ENCODE results near the gene ECE1. TPM values are rescaled to one million over a fixed set of nuclear protein-coding genes. Genes with fewer than 3 reads are reported as not detected.

ECE1 gene
- total RNA-seq, 1 experiment from 2014 or later: 82.6 TPM

- H3K36me3 ChIP-seq: no peaks in the 10 kb centered on the region
- H3K27ac ChIP-seq: no peak overlapping the region
- DNase-seq (ENCODE audit: low read depth in 1 of 2, low spot score in 2 of 2): peak in 1 of 2 experiments; percentile 47
- H3K27me3 ChIP-seq (replicated peaks): no peaks in the 10 kb centered on the region
- no peaks in the 10 kb centered on the region for H3K9me3 ChIP-seq (replicated peaks)
- H3K4me3 ChIP-seq: no peak overlapping the region
- peaks cover 61% of the 10 kb centered on the region for H3K4me1 ChIP-seq (replicated peaks)
Observed at GRCh38 chr1:21319447-21320407, 29.5 kb upstream of the ECE1 start.

- Histone ChIP-seq H3K27ac (no peak overlapping the region), H3K4me3 (no peak overlapping the region), H3K9me3 (replicated peaks) (no peaks in the 10 kb centered on the region), H3K27me3 (replicated peaks) (no peaks in the 10 kb centered on the region), H3K36me3 (no peaks in the 10 kb centered on the region), H3K4me1 (replicated peaks) (peaks cover 53% of the 10 kb centered on the region)
- DNase-seq (ENCODE audit: low read depth in 1 of 2, low spot score in 2 of 2): no peak
Observed at GRCh38 chr1:21318714-21319159, 28.5 kb upstream of the ECE1 start.

- H3K9me3 ChIP-seq (replicated peaks): no peaks in the 10 kb centered on the region
- no peak overlapping the region for H3K4me3 ChIP-seq
- no peaks in the 10 kb centered on the region for H3K27me3 ChIP-seq (replicated peaks)
- no peaks in the 10 kb centered on the region for H3K36me3 ChIP-seq
- no peak for DNase-seq (ENCODE audit: low read depth in 1 of 2, low spot score in 2 of 2)
- peaks cover 52% of the 10 kb centered on the region for H3K4me1 ChIP-seq (replicated peaks)
- no peak overlapping the region for H3K27ac ChIP-seq
Observed at GRCh38 chr1:21318057-21318713, 27.9 kb upstream of the ECE1 start.

GRCh38 chr1:21317690-21318043 is 27.4 kb upstream of the ECE1 start:
- no peak overlapping the region for H3K4me3 ChIP-seq
- H3K27ac ChIP-seq: no peak overlapping the region
- no peaks in the 10 kb centered on the region for H3K36me3 ChIP-seq
- DNase-seq (ENCODE audit: low read depth in 1 of 2, low spot score in 2 of 2): no peak
- no peaks in the 10 kb centered on the region for H3K9me3 ChIP-seq (replicated peaks)
- H3K27me3 ChIP-seq (replicated peaks): no peaks in the 10 kb centered on the region
- peaks cover 52% of the 10 kb centered on the region for H3K4me1 ChIP-seq (replicated peaks)

- no peak for DNase-seq (ENCODE audit: low read depth in 1 of 2, low spot score in 2 of 2)
- Histone ChIP-seq H3K36me3 (no peaks in the 10 kb centered on the region), H3K4me3 (no peak overlapping the region), H3K9me3 (replicated peaks) (no peaks in the 10 kb centered on the region), H3K27me3 (replicated peaks) (no peaks in the 10 kb centered on the region), H3K4me1 (replicated peaks) (peaks cover 49% of the 10 kb centered on the region), H3K27ac (no peak overlapping the region)
Observed at GRCh38 chr1:21317035-21317689, 26.9 kb upstream of the ECE1 start.

GRCh38 chr1:21314743-21315396 is 24.6 kb upstream of the ECE1 start:
- no peak for DNase-seq (ENCODE audit: low read depth in 1 of 2, low spot score in 2 of 2)
- no peak overlapping the region for H3K27ac ChIP-seq

GRCh38 chr1:21313886-21314721 is 23.8 kb upstream of the ECE1 start:
- Histone ChIP-seq H3K27ac (no peak overlapping the region), H3K4me1 (replicated peaks) (peaks cover 20% of the 10 kb centered on the region), H3K27me3 (replicated peaks) (no peaks in the 10 kb centered on the region), H3K9me3 (replicated peaks) (0 out of 2 replicates have a peak, but pooled peaks cover 2% of the 10 kb centered on the region), H3K36me3 (no peaks in the 10 kb centered on the region; the same call in 1 of the 2 replicates), H3K4me3 (no peak overlapping the region)
- no peak for DNase-seq (ENCODE audit: low read depth in 1 of 2, low spot score in 2 of 2)

More at GRCh38 chr1:21314743-21315396, 24.6 kb upstream of the ECE1 start:
- H3K9me3 ChIP-seq (replicated peaks): 0 out of 2 replicates have a peak, but pooled peaks cover 2% of the 10 kb centered on the region
- no peaks in the 10 kb centered on the region; the same call in 1 of the 2 replicates for H3K36me3 ChIP-seq
- no peak overlapping the region for H3K4me3 ChIP-seq
- no peaks in the 10 kb centered on the region for H3K27me3 ChIP-seq (replicated peaks)
- H3K4me1 ChIP-seq (replicated peaks): peaks cover 28% of the 10 kb centered on the region

- 0 out of 2 replicates have a peak, but pooled peaks cover 2% of the 10 kb centered on the region for H3K9me3 ChIP-seq (replicated peaks)
- no peak overlapping the region for H3K4me3 ChIP-seq
- H3K36me3 ChIP-seq: no peaks in the 10 kb centered on the region; the same call in 1 of the 2 replicates
- H3K4me1 ChIP-seq (replicated peaks): peaks cover 14% of the 10 kb centered on the region
- no peak overlapping the region for H3K27ac ChIP-seq
- DNase-seq (ENCODE audit: low read depth in 1 of 2, low spot score in 2 of 2): no peak
- H3K27me3 ChIP-seq (replicated peaks): no peaks in the 10 kb centered on the region
Observed at GRCh38 chr1:21313203-21313885, 23.1 kb upstream of the ECE1 start.

GRCh38 chr1:21312407-21312992 is 22.2 kb upstream of the ECE1 start:
- Histone ChIP-seq H3K4me1 (replicated peaks) (peaks cover 14% of the 10 kb centered on the region), H3K4me3 (no peak overlapping the region), H3K27me3 (replicated peaks) (no peaks in the 10 kb centered on the region), H3K36me3 (no peaks in the 10 kb centered on the region; the same call in 1 of the 2 replicates), H3K27ac (no peak overlapping the region), H3K9me3 (replicated peaks) (0 out of 2 replicates have a peak, but pooled peaks cover 2% of the 10 kb centered on the region)
- no peak for DNase-seq (ENCODE audit: low read depth in 1 of 2, low spot score in 2 of 2)

GRCh38 chr1:21311016-21311415 is 20.8 kb upstream of the ECE1 start:
- 0 out of 2 replicates have a peak, but pooled peaks cover 2% of the 10 kb centered on the region for H3K9me3 ChIP-seq (replicated peaks)
- H3K4me3 ChIP-seq: no peak overlapping the region
- DNase-seq (ENCODE audit: low read depth in 1 of 2, low spot score in 2 of 2): no peak
- no peaks in the 10 kb centered on the region for H3K27me3 ChIP-seq (replicated peaks)
- no peaks in the 10 kb centered on the region; the same call in 1 of the 2 replicates for H3K36me3 ChIP-seq
- H3K4me1 ChIP-seq (replicated peaks): peaks cover 14% of the 10 kb centered on the region
- no peak overlapping the region for H3K27ac ChIP-seq

GRCh38 chr1:21308847-21309652 is 18.8 kb upstream of the ECE1 start:
- Histone ChIP-seq H3K4me1 (replicated peaks) (peaks cover 14% of the 10 kb centered on the region), H3K4me3 (no peak overlapping the region), H3K27me3 (replicated peaks) (no peaks in the 10 kb centered on the region), H3K9me3 (replicated peaks) (0 out of 2 replicates have a peak, but pooled peaks cover 2% of the 10 kb centered on the region), H3K27ac (no peak overlapping the region), H3K36me3 (no peaks in the 10 kb centered on the region; the same call in 1 of the 2 replicates)
- DNase-seq (ENCODE audit: low read depth in 1 of 2, low spot score in 2 of 2): no peak

Measured in SJSA1 (cell line).